GM12872 (cell line): Measurements from ENCODE around the gene TMEM9.

ENCODE experiments used
- TF ChIP-seq, protein P1 (sequence below): IDR thresholded peaks from 3 replicates; pipeline ENCODE4 v1.5.1; 2011; ENCODE audit warnings: low read depth, mild to moderate bottlenecking, low read length, moderate library complexity; ENCODE audit not compliant: insufficient read depth

Gene TMEM9

DNA sequence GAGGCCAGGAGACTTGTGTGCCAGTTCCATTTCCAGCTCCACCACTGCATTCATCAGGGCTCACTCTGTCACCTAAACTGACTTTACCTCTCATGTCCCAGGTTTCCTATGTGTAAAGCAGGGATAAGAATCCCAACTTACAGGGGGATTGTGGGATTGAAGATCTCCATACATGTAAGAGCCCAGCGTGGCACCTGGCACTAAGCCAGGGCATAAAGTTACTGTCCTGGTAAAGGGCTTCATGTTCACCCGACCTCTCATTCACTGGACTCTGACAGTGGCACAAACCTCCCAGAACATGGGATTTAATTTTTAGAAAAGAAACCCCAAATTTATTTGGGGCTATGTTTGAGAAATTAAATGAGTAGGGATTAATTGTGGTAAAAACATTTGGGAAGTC lies 27.5 kb upstream of the TMEM9 start:
- TF ChIP-seq, protein P1, sequence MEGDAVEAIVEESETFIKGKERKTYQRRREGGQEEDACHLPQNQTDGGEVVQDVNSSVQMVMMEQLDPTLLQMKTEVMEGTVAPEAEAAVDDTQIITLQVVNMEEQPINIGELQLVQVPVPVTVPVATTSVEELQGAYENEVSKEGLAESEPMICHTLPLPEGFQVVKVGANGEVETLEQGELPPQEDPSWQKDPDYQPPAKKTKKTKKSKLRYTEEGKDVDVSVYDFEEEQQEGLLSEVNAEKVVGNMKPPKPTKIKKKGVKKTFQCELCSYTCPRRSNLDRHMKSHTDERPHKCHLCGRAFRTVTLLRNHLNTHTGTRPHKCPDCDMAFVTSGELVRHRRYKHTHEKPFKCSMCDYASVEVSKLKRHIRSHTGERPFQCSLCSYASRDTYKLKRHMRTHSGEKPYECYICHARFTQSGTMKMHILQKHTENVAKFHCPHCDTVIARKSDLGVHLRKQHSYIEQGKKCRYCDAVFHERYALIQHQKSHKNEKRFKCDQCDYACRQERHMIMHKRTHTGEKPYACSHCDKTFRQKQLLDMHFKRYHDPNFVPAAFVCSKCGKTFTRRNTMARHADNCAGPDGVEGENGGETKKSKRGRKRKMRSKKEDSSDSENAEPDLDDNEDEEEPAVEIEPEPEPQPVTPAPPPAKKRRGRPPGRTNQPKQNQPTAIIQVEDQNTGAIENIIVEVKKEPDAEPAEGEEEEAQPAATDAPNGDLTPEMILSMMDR: no peak

DNA sequence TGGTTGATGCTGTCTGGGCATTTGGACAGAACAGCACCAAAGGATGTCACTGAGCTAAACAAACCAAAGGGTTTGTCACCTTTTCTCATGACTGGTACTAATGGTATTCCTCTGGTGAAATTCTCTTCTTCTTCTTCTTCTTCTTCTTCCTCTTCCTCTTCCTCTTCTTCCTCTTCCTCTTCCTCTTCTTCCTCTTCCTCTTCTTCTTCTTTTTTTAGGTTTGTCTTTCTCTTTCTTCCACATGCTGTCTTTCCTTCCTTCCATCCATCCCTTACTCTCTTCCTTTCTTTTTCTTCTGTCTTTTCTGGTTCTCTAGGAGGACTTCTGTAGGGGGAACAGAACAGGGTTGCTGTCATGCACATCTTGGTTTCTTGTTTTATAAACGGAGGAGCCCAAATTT lies 27.0 kb upstream of the TMEM9 start:
- TF ChIP-seq, protein P1: no peak

DNA sequence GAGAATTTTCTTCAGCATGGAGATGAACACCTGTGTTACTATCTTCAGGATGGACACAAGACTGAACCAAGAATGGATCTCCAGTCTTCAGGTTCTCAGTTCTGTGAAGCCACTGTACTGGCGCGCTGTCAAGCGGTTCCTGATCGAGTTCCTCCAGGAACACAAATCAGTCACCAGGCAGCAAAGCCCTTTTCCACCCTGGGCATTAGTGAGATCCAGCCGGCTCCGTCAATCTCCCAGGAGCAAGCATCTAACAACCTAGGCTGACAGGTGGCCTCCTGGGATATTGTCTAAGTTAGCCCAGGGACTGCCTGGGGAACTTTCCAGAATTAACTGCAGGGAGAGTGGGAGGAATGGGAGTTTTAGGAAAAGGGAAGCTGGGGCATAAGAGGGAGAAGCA lies 26.6 kb upstream of the TMEM9 start:
- TF ChIP-seq, protein P1: no peak

DNA sequence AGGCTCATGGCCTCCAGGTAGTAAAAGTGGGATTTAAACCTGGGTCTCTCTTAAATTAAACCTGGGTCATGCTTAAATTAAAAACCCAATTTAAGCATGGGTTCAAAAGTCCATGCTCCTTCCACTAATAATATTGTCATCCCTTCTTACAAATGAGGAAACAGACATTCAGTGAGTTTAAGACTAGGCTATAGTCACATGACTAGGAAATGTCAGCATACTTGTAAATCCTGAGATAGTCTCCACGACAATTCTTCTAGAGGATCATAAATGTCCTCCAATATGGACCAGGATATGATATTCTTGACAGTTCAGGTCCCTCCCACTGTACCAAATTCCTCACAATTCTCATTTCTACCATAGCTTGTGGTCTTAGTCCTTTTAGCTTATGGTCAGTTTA lies 25.9 kb upstream of the TMEM9 start:
- TF ChIP-seq, protein P1: no peak

DNA sequence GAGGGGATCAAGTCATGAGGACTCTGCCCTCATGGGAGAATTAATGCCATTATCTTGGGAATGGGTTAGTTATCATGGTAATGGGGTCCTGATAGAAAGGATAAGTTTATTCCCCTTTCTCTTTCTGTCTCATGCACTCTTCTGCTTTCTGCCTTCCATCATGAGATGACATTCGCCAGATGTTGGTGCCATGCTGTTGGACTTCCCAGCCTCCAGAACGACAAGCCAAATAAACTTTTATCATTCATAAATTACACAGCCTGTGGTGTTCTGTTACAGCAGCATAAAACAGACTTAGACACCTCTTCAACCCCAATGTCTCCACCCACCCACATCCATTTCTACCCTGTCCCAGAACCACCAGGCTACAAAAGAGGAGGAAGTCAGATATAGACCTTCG lies 24.4 kb upstream of the TMEM9 start:
- TF ChIP-seq, protein P1: no peak

DNA sequence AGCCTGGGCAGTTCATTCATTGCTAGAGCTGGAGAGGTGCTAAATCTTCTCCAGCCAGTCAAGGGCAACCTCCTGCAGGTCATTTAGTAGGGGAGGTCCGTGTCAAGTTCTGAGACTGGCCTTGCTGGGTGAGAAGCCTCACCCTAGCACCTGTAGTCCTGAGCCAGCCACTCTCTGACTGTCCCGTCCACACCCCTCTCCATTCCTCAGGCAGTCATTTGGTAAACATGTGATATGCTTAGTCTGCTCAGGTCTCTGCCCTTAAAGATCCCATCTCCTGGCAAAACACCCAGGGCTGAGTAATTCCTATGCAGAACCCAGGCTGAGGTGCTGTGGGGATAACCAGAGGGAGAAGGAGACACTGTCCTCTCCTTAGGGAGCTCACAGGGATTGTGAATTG lies 22.7 kb upstream of the TMEM9 start:
- TF ChIP-seq, protein P1: no peak

DNA sequence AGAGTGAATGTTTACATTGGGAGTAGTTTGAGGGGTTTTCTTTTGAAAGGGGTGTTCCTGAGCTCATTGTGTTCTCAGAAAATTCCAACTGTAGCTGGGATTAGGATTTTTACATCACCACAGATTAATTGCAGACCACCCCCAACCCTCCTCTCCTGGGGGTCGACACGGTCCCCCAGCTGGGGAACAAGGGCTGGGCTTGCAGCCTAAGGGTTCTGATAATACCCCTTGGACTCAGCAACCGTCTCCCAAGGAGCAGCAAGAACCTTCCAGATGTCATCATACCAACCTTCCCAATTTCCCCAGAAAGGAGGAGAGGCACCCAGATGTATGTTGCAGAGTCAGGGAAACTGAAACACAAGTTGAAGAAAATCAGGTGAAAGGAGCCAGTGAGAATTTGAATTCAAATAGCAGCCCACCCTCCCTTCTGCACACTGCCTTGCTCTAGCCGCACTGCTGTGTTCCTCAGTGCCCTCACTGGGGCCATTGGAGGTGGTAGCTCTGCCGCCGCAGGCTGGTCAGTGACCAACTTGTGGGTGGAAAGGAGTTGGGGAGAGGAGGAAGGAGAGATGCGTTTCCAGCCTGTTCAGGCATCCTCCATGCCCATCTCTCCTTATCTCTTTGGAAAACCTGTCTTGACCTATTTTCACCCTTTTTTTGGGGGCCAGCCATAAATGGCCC lies 21.7 kb upstream of the TMEM9 start:
- TF ChIP-seq, protein P1: no peak
